Esophagus muscularis mucosa (tissue), 4 donors: ENCODE measurements around the gene NME5. TPM values are rescaled to one million over a fixed set of nuclear protein-coding genes. Genes with fewer than 3 reads are reported as not detected.
"Not testable (repeated sequence)": the region's sequence is repeated elsewhere in the genome, so short reads cannot be mapped to it uniquely, and the experiment has no call there.

Source experiments
- DNase-seq: peaks from one replicate; pipeline ENCODE4 v3.0.0-alpha.2; 2017; ENCODE audit errors: extremely low spot score
- H3K27ac ChIP-seq, 4 donors: fragments of 200-600 bp; sonication (generic); replicated peaks in 1 of 4; 1 replicate in 3 of 4; 2 replicates in 1 of 4; pipeline ENCODE4 v1.5.1; 2016 to 2019; ENCODE audit warnings: mild to moderate bottlenecking in 1 of 4
- H3K27me3 ChIP-seq, 4 donors: fragments of 200-600 bp; sonication (generic); one replicate each; pipeline versions ENCODE4 v1.5.1 to v1.6.0; 2016 to 2019
- H3K36me3 ChIP-seq, 4 donors: fragments of 200-600 bp; sonication (generic); one replicate each; pipeline ENCODE4 v1.5.1; 2016 to 2019
- H3K4me1 ChIP-seq, 4 donors: fragments of 200-600 bp; sonication (generic); one replicate each; pipeline ENCODE4 v1.5.1; 2016 to 2019
- H3K4me3 ChIP-seq, 4 donors: fragments of 200-600 bp; sonication (generic); 1 replicate in 2 of 4; 2 replicates in 2 of 4; pipeline ENCODE4 v1.5.1; 2016 to 2019; ENCODE audit warnings: mild to moderate bottlenecking in 4 of 4, moderate library complexity in 1 of 4
- H3K9me3 ChIP-seq, 4 donors: fragments of 200-600 bp; sonication (generic); 1 replicate in 3 of 4; 2 replicates in 1 of 4; pipeline ENCODE4 v1.5.1; 2016 to 2019
- EP300 ChIP-seq: sonication (generic); formaldehyde crosslinking; IDR thresholded peaks from one replicate; pipeline ENCODE4 v1.6.1; 2017; ENCODE audit warnings: antibody characterized with exemption
- POLR2A ChIP-seq: fragments of 450-650 bp; IDR thresholded peaks from one replicate; pipeline ENCODE4 v1.6.1; 2017; ENCODE audit warnings: antibody characterized with exemption, moderate library complexity, mild to moderate bottlenecking, low read depth
- POLR2AphosphoS5 ChIP-seq, 2 donors: sonication (generic); formaldehyde crosslinking; IDR thresholded peaks; one replicate each; pipeline ENCODE4 v1.6.1; 2017; ENCODE audit warnings: antibody characterized with exemption in 2 of 2
- WGBS: methylation state at CpG from one replicate; pipeline ENCODE4 v1.1.5; 2018; 5-methylcytosine and 5-hydroxymethylcytosine counted together
- intact Hi-C: fragments of 100-400 bp; cut with DNase I; formaldehyde crosslinking; loops from one replicate; pipeline ENCODE4 v1.15.1; 2023
- total RNA-seq, 4 donors: library from RNA; depleted of rRNA; stranded (reverse); fragments of >200 nt; gene quantifications; one replicate each; pipeline versions ENCODE4 v1.1.0 to v1.2.1, GENCODE V29; 2016
- TF ChIP-seq, protein P1 (sequence below), 3 experiments: fragments of 200-600 bp in 2 of 3; fragments of 450-650 bp in 1 of 3; sonication (generic) in 2 of 3; IDR thresholded peaks; one replicate each; pipeline ENCODE4 v1.5.1; 2017 to 2019; ENCODE audit warnings: antibody characterized with exemption in 3 of 3, mild to moderate bottlenecking in 2 of 3, moderate library complexity in 1 of 3

Gene NME5
- total RNA-seq, 4 donors from 2014 or later, result 1.1 to 5.4 (median 2.5) TPM

DNA sequence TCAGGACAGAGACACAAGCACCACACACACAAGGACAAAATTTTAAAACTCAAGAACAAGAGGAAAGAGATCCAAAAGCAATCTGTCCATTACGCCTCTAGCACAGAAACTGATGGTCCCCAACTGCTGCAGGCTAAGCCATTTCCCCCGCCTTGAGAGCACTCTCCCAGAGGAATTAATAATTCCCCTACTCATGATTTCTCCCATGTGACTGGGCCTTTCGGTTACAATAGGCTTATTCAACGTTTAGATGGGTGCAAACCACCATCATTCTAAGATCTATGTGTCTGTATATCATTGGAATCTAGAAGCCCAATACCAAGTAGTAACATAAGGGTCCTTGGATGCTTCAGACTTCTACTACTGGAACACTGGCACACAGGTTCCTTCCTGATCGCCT lies 20.4 kb upstream of the NME5 start:
- no peak for DNase-seq
- WGBS, result 94% methylated on average over 5 of the region's 5 CpGs
- Histone ChIP-seq H3K9me3 (no peaks in the 10 kb centered on the region), H3K4me3 (no peak overlapping the region), H3K27me3 (no peaks in the 10 kb centered on the region), H3K27ac (no peak overlapping the region), H3K36me3 (peaks cover 79 to 90% (median 89%) of the 10 kb centered on the region in 4 donors), H3K4me1 (no peaks in the 10 kb centered on the region)
- no peak for TF ChIP-seq EP300
- TF ChIP-seq POLR2A, result no peak
- TF ChIP-seq, protein P1, sequence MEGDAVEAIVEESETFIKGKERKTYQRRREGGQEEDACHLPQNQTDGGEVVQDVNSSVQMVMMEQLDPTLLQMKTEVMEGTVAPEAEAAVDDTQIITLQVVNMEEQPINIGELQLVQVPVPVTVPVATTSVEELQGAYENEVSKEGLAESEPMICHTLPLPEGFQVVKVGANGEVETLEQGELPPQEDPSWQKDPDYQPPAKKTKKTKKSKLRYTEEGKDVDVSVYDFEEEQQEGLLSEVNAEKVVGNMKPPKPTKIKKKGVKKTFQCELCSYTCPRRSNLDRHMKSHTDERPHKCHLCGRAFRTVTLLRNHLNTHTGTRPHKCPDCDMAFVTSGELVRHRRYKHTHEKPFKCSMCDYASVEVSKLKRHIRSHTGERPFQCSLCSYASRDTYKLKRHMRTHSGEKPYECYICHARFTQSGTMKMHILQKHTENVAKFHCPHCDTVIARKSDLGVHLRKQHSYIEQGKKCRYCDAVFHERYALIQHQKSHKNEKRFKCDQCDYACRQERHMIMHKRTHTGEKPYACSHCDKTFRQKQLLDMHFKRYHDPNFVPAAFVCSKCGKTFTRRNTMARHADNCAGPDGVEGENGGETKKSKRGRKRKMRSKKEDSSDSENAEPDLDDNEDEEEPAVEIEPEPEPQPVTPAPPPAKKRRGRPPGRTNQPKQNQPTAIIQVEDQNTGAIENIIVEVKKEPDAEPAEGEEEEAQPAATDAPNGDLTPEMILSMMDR (IDR thresholded peaks at IDR 0.05), result no peak
- TF ChIP-seq POLR2AphosphoS5 (IDR thresholded peaks at IDR 0.05), result no peak
- intact Hi-C loops, result no loop called here

DNA sequence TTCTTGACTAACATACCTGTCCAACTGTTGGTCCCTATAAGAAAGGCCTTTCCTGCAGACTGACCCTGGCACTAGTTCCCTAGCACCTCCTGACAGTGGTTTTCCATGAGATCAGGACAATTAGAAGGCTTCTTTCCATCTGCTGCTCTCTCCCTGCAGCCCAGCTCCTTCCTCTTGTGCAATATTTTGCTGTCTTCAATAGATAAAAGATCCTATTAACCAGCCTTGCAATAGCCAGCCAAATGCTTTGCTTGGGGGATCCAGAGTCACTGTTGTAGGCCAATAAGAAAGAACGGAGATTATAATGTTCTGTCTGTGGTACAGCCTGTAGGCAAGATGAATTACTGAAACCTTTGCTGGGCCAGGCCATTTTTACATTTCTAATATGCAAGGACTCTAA lies 18.4 kb upstream of the NME5 start:
- H3K27ac ChIP-seq, result no peak overlapping the region
- no peak overlapping the region for H3K4me3 ChIP-seq
- 80% methylated on average over 1 of the region's 1 CpG for WGBS
- intact Hi-C loops, result no loop called here
- TF ChIP-seq EP300, result no peak
- TF ChIP-seq, protein P1 (IDR thresholded peaks at IDR 0.05), result no peak
- no peak for TF ChIP-seq POLR2A
- TF ChIP-seq POLR2AphosphoS5 (IDR thresholded peaks at IDR 0.05), result no peak
- peaks cover 59 to 70% (median 69%) of the 10 kb centered on the region in 4 donors for H3K36me3 ChIP-seq
- no peaks in the 10 kb centered on the region for H3K27me3 ChIP-seq
- H3K4me1 ChIP-seq, result no peaks in the 10 kb centered on the region
- no peaks in the 10 kb centered on the region for H3K9me3 ChIP-seq
- no peak for DNase-seq

DNA sequence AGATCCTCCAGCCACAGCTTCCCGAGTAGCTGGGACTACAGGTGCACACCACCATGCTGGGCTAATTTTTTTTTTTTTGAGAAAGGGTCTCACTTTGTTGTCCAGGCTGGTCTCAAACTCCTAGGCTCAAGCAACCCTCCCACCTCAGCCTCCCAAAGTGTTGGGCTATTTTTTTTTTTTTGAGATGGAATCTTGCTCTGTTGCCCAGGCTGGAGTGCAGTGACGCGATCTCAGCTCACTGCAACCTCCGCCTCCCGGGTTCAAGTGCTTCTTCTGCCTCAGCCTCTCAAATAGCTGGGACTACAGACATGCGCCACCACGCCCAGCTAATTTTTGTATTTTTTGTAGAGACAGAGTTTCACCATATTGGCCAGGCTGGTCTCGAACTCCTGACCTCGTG lies 16.7 kb upstream of the NME5 start:
- H3K4me3 ChIP-seq, intact Hi-C loops, H3K9me3 ChIP-seq, H3K27me3 ChIP-seq, DNase-seq, H3K27ac ChIP-seq, H3K4me1 ChIP-seq: not testable (repeated sequence)
- peaks cover 42 to 53% (median 52%) of the 10 kb centered on the region in 4 donors for H3K36me3 ChIP-seq
- 97% methylated on average over 9 of the region's 9 CpGs for WGBS

DNA sequence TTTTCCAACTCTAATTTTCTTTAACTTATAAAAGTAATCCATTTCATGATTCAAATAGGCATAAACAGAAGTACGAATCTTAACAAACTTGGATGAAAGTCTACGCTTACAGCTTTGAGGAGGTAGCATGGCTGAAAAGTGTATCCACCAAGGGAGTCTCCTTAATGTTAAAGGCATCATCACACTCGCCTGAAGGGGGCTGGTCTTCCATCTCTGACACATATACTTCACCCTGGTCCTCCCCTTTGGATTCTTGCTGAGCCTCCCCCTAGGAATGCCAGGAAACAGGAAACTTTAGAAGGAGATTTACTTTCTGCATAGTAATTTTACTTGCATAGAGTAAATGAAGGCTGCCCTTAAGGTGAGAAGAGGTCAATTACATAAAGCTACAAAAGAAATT lies 10.3 kb upstream of the NME5 start:
- Histone ChIP-seq H3K36me3 (no peaks in the 10 kb centered on the region), H3K27me3 (no peaks in the 10 kb centered on the region), H3K4me3 (no peak overlapping the region), H3K9me3 (no peaks in the 10 kb centered on the region), H3K27ac (no peak overlapping the region), H3K4me1 (no peaks in the 10 kb centered on the region)
- TF ChIP-seq POLR2A (no peak), POLR2AphosphoS5 (IDR thresholded peaks at IDR 0.05) (no peak), EP300 (no peak)
- TF ChIP-seq, protein P1 (IDR thresholded peaks at IDR 0.05), result no peak
- no peak for DNase-seq
- 56% methylated on average over 3 of the region's 3 CpGs for WGBS
- intact Hi-C loops, result no loop called here

DNA sequence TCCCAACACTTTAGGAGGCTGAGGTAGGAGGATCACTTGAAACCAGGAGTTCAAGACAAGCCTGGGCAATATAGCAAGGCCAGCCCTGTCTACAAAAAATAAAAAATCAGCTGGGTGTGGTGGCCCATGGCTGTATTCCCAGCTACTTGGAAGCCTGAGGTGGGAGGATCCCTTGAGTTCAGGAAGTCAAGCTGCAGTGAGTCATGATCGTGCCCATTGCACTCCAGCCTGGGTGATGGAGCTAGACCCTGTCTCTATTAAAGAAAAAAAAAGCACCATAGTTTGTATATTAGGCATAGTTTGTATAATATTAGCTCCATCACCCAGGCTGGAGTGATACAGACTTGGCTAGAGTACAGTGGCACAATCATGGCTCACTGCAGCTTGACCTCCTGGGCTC lies 9.6 kb upstream of the NME5 start:
- intact Hi-C loops, result no loop called here
- Histone ChIP-seq H3K36me3 (no peaks in the 10 kb centered on the region), H3K4me1 (no peaks in the 10 kb centered on the region), H3K4me3 (no peak overlapping the region), H3K9me3 (no peaks in the 10 kb centered on the region), H3K27me3 (no peaks in the 10 kb centered on the region), H3K27ac (no peak overlapping the region)
- WGBS, result 13% methylated on average over 1 of the region's 1 CpG
- no peak for DNase-seq
- TF ChIP-seq, protein P1 (IDR thresholded peaks at IDR 0.05), result no peak
- TF ChIP-seq POLR2A, result no peak
- no peak for TF ChIP-seq POLR2AphosphoS5 (IDR thresholded peaks at IDR 0.05)
- TF ChIP-seq EP300, result no peak

DNA sequence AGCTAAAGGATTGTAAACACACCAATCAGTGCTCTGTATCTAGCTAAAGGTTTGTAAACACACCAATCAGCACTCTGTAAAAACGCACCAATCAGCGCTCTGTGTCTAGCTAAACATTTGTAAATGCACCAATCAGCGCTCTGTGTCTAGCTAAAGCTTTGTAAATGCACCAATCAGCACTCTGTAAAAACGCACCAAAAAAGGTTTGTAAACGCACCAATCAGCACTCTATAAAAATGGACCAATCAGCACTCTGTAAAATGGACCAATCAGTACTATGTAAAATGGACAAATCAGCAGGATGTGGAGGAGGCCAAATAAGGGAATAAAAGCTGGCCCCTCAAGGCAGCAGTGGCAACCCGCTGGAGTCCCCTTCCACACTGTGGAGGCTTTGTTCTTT lies 4.3 kb upstream of the NME5 start:
- H3K4me3 ChIP-seq, H3K27ac ChIP-seq, H3K9me3 ChIP-seq, H3K36me3 ChIP-seq, intact Hi-C loops, DNase-seq, H3K27me3 ChIP-seq: not testable (repeated sequence)
- 83% methylated on average over 6 of the region's 6 CpGs for WGBS
- H3K4me1 ChIP-seq, result peaks cover 3 to 12% (median 7%) of the 10 kb centered on the region in 4 donors
